ENCODE results near the gene ABCA2.
"Not testable (repeated sequence)": the region's sequence is repeated elsewhere in the genome, so short reads cannot be mapped to it uniquely, and the experiment has no call there.

Gene ABCA2

GRCh38 chr9:137045294-137046087, 17.5 kb upstream of the ABCA2 start:
- no peak for DNase-seq (ENCODE audit: low read depth in 3 of 3)

- no peak for DNase-seq (ENCODE audit: low read depth in 3 of 3)
These were observed 16.6 kb upstream of the ABCA2 start for GRCh38 chr9:137044502-137045177.

GRCh38 chr9:137044037-137044436, 16.0 kb upstream of the ABCA2 start:
- DNase-seq (ENCODE audit: low read depth in 3 of 3) = no peak

DNA sequence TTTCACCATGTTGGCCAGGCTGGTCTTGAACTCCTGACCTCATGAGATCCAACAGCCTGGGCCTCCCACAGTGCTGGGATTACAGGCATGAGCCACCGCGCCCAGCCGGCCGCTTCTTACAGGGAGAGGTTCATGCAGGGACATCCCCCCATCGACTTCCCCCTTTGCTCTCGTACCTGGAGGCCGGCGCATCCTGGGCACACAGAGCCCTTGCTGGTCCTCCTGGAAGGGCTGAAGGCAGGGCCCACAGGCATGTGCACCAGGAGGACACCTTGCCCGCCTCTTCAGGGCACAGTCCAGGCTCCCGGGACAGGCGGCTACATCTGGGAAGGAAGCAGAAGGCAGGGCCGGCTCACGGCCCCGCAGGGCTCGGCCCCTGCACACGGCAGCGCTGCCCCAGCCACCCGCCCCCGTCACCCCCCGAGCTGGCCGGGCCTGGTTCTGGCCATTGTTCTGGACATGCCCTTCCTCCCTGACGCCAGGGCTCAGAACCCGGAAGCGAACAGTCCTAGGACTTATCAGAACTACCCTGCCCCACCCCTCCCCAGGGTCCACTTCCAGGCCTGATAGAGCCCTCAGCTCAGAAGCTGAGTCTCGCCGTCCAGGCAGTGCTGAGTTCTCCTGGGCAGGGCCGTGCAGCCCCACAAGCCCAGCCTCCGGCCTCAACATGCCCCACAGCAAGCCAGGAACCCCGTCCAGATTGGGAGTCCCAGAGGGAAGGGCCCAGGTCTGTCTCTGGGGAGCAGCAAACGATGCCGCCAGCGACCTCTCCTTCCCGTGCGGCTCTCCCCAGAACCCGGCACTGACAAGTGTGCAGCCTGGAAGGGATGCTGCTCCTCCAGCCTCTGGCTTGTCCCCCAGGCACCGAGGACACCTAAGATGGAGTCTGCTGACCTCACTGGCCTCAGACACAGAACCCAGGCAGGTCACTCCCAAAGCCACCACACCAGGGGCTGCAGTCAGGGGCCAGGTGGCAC, 15.0 kb upstream of the ABCA2 start:
- no peak for DNase-seq (ENCODE audit: low read depth in 3 of 3)

- no peak for DNase-seq (ENCODE audit: low read depth in 3 of 3)
These were observed 13.1 kb upstream of the ABCA2 start for GRCh38 chr9:137041124-137041523.

- no peak for DNase-seq (ENCODE audit: low read depth in 3 of 3)
These were observed 12.5 kb upstream of the ABCA2 start for GRCh38 chr9:137040568-137040967.

GRCh38 chr9:137039611-137040366, 11.8 kb upstream of the ABCA2 start:
- no peak for DNase-seq (ENCODE audit: low read depth in 3 of 3)

DNA sequence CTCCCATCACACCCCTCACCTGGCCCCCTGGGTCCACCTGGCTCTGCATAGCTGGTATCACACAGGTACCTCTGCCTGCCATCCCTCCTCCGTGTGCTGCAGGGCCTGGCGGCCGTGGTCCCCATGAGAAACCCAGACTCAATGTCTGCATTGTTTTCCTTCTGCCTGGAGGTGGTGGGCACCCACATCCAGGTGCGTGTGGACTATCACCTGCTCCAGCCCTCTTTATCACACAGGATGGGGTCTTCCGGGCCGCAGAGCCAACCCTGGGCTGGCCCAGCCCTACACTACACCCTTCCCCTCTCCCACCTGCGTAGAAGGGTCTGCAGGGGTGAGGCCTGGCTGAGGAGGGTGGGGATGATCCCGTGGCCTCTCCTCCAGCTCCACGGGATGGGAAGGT, 10.9 kb upstream of the ABCA2 start:
- no peak for DNase-seq (ENCODE audit: low read depth in 3 of 3)

GRCh38 chr9:137037483-137037882, 9.4 kb upstream of the ABCA2 start:
- DNase-seq (ENCODE audit: low read depth in 3 of 3) = no peak

- DNase-seq (ENCODE audit: low read depth in 3 of 3) = no peak
These were observed 9.0 kb upstream of the ABCA2 start for GRCh38 chr9:137037035-137037434.

DNA sequence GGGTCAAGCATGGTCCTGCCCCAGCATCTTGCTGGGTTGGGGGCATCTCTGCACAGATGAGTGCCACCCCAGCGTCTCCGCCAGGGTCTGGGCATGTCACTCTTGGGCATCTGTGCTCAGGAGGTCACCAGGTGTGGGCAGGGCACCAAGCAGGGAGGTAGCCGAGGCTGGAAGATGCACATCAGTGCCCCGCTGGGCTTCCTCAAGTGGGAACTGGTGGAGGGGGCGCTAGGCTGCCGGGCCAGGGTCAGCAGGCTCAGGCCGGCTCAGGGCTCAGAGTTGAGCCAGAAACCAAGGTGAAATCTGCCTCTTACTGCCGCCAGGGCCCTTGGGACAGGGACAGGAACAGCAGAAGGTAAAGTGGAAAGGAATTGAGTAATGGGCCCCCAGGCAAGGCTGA, 7.9 kb upstream of the ABCA2 start:
- DNase-seq (ENCODE audit: low read depth in 3 of 3) = no peak

DNA sequence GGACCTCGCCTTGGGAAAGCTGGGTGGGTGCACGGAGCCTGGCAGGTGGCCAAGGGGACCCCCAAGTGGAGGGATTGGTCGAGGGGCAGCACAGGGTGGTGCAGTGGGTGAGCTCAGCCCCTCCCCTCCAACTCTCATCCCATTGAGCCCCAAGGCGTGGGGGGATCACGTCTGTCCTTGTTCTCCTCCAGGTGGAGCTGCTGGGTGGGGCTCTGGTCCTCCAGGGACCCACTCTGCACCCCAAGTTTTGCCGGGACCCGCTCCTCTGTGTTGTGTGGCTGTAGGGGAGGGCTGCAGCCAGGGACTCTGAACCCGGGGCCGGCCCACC, 7.4 kb upstream of the ABCA2 start:
- no peak for DNase-seq (ENCODE audit: low read depth in 3 of 3)

DNA sequence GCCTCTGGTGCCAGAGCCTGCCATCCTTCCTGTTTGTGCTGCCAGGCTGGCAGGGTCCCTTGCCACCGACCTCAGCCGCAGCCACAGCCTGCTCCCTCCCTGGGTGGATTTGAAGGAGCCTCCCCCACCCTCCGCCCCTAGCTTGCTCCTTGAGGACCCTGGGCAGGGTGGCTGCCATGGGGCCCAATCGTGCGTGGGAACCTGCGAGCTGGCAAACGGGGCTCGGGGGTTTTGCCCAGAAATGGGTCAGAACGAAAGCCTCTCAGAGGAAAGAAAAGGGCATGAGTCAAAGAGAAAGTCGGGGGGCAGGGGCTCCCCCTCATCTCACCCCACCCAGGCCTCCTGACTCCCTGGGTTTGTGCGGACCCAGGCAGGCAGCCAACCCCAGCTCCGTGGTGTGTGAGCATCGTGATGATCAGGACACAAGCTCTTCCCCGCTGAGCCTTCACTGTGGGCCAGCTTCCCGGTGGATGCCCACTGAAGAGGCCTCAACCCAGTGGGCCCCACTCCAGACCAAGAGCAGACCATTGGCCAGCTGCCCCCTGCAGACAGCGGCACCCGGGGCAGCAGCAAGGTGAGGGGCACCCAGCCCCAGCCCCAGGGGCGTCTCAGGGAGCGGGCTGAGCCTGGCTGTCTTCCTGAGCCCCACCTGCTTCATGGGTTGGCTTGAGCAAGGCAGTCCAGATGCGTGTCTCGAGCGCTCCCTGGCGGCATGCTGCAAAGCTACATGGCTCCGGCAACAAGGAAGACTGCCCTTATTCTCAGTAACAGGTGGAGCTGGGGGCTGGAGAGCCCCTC, 6.9 kb upstream of the ABCA2 start:
- peak; percentile 72 to 86 (median 77) for DNase-seq (ENCODE audit: low read depth in 3 of 3)

- DNase-seq (ENCODE audit: low read depth in 3 of 3) = no peak
These were observed 6.1 kb upstream of the ABCA2 start for GRCh38 chr9:137034039-137034708.

GRCh38 chr9:137033481-137033880, 5.4 kb upstream of the ABCA2 start:
- DNase-seq (ENCODE audit: low read depth in 3 of 3) = not testable (repeated sequence)

DNA sequence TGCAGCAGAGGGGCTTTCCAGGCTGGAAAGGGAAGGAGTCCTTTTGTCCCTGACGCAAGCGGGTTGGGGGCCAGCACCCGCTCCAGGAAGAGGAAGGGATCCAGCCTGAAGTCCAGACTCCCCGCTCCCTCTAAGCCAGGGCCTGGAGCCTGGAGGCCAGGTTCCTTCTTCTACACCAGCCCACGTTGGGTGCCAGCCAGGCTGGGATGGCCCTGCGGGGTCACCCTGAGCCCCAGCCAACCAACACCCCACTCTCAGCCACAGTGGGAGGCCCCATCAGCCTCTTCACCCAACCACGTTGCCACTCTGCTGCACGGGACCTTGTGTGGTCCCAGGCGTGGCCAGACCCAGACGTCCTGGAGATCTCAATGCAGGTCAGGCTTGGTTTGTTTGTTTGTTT, 4.8 kb upstream of the ABCA2 start:
- DNase-seq (ENCODE audit: low read depth in 3 of 3) = no peak

DNA sequence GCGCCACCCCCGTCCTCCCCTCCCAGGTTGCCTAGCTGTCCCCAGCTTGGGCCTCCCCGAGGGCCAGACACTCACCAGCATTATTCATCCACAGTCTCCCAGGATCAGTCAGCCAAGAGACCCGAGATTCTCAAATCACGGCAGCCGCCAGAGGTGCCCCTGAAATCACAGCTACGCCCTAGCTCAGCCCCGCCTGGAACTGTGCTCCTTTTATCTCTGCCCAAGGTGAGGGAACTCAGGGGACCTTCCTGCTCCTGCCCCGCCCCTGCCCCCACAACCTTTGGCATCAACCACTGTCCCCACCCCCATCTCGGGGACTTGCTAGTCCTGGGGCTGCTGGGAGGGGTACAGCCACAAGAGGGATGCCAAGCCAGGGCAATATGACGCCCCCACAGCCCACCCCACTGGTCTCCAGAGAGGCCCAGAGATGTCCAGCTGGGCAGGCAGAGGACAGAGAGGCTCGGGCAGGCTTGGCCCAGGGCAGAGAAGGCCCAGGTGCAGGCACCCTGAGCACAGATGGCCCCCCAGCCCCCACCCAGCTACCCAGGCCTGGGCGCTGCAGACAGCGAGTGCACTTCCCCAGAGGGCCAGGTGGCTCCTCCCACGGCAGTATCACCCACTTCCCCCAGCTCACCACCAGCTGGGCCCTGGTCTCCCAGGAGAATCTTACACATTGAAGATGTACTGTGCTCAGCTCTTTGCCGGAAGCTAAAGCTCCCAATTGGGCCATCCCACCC, 4.0 kb upstream of the ABCA2 start, which contains the start of gene FUT7:
Gene FUT7 (minus strand): TSS at position 185 of the 737 bp plus-strand sequence. CDS start 97 bp downstream, at position 88.
- no peak for DNase-seq (ENCODE audit: low read depth in 3 of 3)

- no peak for DNase-seq (ENCODE audit: low read depth in 3 of 3)
These were observed 2.8 kb upstream of the ABCA2 start for GRCh38 chr9:137030538-137031527.
